Psoas muscle (tissue), 8 donors: ENCODE data around the gene GPR142. TPM values are rescaled to one million over a fixed set of nuclear protein-coding genes. Genes with fewer than 3 reads are reported as not detected.

ENCODE experiments used
- ATAC-seq, 4 donors: fragments of 200-7000 bp; cut with Tn5 transposase; one replicate each; pipeline ENCODE4 v1.9.1; 2020; ENCODE audit warnings: moderate library complexity in 3 of 4, mild to moderate bottlenecking in 2 of 4
- DNase-seq, 2 donors: peaks; one replicate each; pipeline ENCODE4 v3.0.0-alpha.2; 2020
- H3K27ac ChIP-seq: fragments of 200-600 bp; one replicate; pipeline ENCODE4 v1.8.0; 2022
- H3K27me3 ChIP-seq, 3 donors: fragments of 200-600 bp in 1 of 3; one replicate each; pipeline versions ENCODE4 v1.6.1 to v1.8.0; 2013 to 2022; ENCODE audit warnings: low read length in 2 of 3, mild to moderate bottlenecking in 2 of 3, moderate library complexity in 1 of 3; ENCODE audit not compliant: insufficient read depth in 3 of 3
- H3K36me3 ChIP-seq, 2 donors: fragments of 200-600 bp in 1 of 2; one replicate each; pipeline versions ENCODE4 v1.6.1 to v1.8.0; 2013 to 2022; ENCODE audit warnings: low read depth in 1 of 2, mild to moderate bottlenecking in 1 of 2, moderate library complexity in 1 of 2; ENCODE audit not compliant: insufficient read depth in 1 of 2
- H3K4me1 ChIP-seq: fragments of 200-600 bp; one replicate; pipeline ENCODE4 v1.8.0; 2022
- H3K4me3 ChIP-seq: fragments of 200-600 bp; one replicate; pipeline ENCODE4 v1.8.0; 2022; ENCODE audit warnings: mild to moderate bottlenecking
- H3K9me3 ChIP-seq: fragments of 200-600 bp; one replicate; pipeline ENCODE4 v1.8.0; 2022
- WGBS, 3 donors: extraction: QIAGEN DNeasy Blood & Tissue Kit; methylation state at CpG; one replicate each; pipeline versions ENCODE4 v1.1.6 to v1.1.7; 2013; 5-methylcytosine and 5-hydroxymethylcytosine counted together
- intact Hi-C, 2 donors: fragments of 100-400 bp; cut with DNase I; formaldehyde crosslinking; loops; one replicate each; pipeline versions ENCODE4 v1.11.0 to v1.14.2; 2022
- polyA plus RNA-seq, 3 donors: library from polyadenylated mRNA; stranded (reverse); fragments of 200-250 nt; gene quantifications; one replicate each; pipeline ENCODE4 v1.2.3, GENCODE V29; 2013
- total RNA-seq, 4 donors: library from RNA; stranded (reverse); fragmentation: NEBNext Ultra II Directional in 2 of 4; extraction: Animal tissue kit (Norgen Biotek cat#: 25700) in 2 of 4; gene quantifications; one replicate each; pipeline versions ENCODE4 v1.2.1 to v1.2.4, GENCODE V29; 2021 to 2023
- TF ChIP-seq, protein P1 (sequence below): fragments of 200-600 bp; IDR thresholded peaks from one replicate; pipeline ENCODE4 v1.8.0; 2022; ENCODE audit warnings: antibody characterized with exemption
- donor health status: healthy with polysubstance abuse.
- donor health status: DM: no; HTN: no; CAD: no; lungs with moderate emphysema.
- donor health status: Bipolar disorder and iron deficiency.
- donor health status: healthy.
- donor health status: DM: yes; HTN: yes; CAD: no.
- donor health status: DM: no; HTN: no; CAD: no.
- donor health status: DM: no; HTN: no; CAD: no.
- donor health status: DM: yes; HTN: yes; CAD: no.

GPR142 gene
- total and polyA plus RNA-seq, 7 donors, result not detected

DNA sequence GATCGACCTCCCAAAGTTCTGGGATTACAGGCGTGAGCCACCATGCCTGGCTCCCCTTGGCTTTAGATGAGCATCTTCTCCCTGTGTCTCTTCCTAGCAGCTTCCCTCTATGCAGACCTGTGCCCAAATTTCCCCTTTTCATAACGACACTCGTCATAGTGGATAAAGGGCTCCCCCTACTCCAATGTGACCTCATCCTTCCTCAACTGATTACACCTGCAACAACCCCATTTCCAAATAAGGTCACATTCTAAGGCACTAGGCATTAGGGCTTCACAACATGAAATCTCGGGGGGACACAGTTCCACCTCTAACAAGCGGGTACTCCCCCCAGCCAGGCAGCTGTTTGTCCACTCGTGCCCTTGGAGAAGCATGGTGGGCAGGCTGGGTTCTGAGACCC lies 31.0 kb upstream of the GPR142 start:
- Histone ChIP-seq H3K27me3 (peaks cover 0 to 13% (median 4%) of the 10 kb centered on the region in 3 donors), H3K4me1 (no peaks in the 10 kb centered on the region), H3K4me3 (no peak overlapping the region), H3K9me3 (no peaks in the 10 kb centered on the region), H3K27ac (no peak overlapping the region), H3K36me3 (no peaks in the 10 kb centered on the region)
- intact Hi-C loops, result no loop called here
- 71 to 76% (median 74%) methylated on average over 7 of the region's 7 CpGs for WGBS, 3 donors
- TF ChIP-seq, protein P1, sequence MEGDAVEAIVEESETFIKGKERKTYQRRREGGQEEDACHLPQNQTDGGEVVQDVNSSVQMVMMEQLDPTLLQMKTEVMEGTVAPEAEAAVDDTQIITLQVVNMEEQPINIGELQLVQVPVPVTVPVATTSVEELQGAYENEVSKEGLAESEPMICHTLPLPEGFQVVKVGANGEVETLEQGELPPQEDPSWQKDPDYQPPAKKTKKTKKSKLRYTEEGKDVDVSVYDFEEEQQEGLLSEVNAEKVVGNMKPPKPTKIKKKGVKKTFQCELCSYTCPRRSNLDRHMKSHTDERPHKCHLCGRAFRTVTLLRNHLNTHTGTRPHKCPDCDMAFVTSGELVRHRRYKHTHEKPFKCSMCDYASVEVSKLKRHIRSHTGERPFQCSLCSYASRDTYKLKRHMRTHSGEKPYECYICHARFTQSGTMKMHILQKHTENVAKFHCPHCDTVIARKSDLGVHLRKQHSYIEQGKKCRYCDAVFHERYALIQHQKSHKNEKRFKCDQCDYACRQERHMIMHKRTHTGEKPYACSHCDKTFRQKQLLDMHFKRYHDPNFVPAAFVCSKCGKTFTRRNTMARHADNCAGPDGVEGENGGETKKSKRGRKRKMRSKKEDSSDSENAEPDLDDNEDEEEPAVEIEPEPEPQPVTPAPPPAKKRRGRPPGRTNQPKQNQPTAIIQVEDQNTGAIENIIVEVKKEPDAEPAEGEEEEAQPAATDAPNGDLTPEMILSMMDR, result no peak
- ATAC-seq (no peak), DNase-seq (no peak)

DNA sequence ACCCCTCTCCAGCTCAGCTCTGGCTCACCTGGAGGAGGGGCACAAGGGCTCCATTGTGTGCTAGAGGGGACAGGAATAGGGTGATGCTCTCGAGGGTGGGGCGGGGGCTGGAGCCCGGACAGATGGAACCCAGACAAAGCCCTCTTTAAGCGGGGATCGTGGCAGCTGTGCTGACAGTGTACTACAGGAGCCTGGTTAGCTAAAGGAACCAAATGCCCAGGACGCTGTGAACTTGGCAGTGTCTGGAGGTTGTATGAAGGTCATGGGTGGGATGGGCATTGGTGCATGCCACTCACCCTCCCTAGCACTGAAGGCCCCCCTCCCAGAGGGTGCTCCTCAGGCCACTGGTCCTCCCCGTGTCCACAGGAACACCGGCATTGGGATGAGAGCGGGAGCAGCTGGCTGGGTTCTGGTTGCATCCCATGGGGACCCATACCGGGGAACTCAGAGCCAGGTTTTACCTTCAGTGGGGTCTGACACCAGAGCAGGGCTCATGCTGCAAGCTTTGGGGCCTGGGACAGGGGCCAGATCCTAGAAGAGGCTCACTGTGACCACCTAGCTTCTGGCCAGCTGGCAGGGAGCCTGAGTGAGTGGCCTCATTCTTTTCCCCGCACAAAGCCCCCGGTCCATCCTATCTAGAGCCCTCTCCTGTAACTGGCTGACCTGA lies 29.3 kb upstream of the GPR142 start:
- Histone ChIP-seq H3K4me3 (no peak overlapping the region), H3K36me3 (no peaks in the 10 kb centered on the region), H3K27me3 (peaks cover 0 to 13% (median 4%) of the 10 kb centered on the region in 3 donors), H3K27ac (no peak overlapping the region), H3K9me3 (no peaks in the 10 kb centered on the region), H3K4me1 (no peaks in the 10 kb centered on the region)
- DNase-seq (no peak), ATAC-seq (no peak)
- WGBS, 3 donors, result 27 to 42% (median 31%) methylated on average over 12 of the region's 12 CpGs
- intact Hi-C loops, result no loop called here
- TF ChIP-seq, protein P1, result no peak

GRCh38 chr17:74339537-74340195 lies 27.6 kb upstream of the GPR142 start:
- Histone ChIP-seq H3K9me3 (no peaks in the 10 kb centered on the region), H3K27me3 (peaks cover 0 to 17% (median 4%) of the 10 kb centered on the region in 3 donors), H3K27ac (no peak overlapping the region), H3K36me3 (no peaks in the 10 kb centered on the region), H3K4me3 (no peak overlapping the region), H3K4me1 (no peaks in the 10 kb centered on the region)
- DNase-seq (no peak), ATAC-seq (no peak)
- intact Hi-C loops, result no loop called here
- TF ChIP-seq, protein P1, result no peak
- WGBS, 3 donors, result 71 to 82% (median 81%) methylated on average over 19 of the region's 19 CpGs

DNA sequence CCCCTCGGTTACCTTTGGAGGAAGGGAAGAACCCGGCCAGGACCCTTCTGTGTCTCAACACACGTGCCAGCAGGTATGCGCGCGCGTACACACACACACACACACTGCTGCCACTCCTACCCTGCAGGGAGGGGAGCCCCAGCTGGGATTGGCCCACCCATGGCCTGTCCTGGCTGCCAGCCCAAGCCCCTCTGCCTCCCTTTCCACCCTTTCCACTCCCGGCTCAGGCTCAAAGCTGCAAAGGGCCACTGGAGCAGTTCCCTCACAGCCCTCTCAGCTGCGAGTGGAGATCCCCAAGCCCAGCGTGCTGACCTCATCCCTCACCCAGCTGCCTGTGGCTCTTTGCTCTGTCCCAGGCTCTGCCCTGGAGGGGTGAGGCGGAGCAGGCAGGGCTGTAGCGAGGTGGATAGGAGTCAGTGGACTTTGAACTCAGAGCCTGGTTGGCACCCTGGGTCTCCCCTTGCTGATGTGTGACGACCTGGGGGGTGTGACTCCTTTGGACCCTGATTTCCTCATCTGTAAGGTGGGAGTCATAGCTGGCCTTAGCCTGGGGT lies 26.8 kb upstream of the GPR142 start:
- DNase-seq (no peak), ATAC-seq (no peak)
- H3K9me3 ChIP-seq, result no peaks in the 10 kb centered on the region
- intact Hi-C loops, result no loop called here
- peaks cover 0 to 18% (median 4%) of the 10 kb centered on the region in 3 donors for H3K27me3 ChIP-seq
- H3K27ac ChIP-seq, result no peak overlapping the region
- H3K36me3 ChIP-seq, result no peaks in the 10 kb centered on the region
- 62 to 74% (median 70%) methylated on average over 9 to 13 of the region's 13 CpGs for WGBS, 3 donors
- TF ChIP-seq, protein P1, result no peak
- no peaks in the 10 kb centered on the region for H3K4me1 ChIP-seq
- H3K4me3 ChIP-seq, result no peak overlapping the region
